CD14-positive monocyte (primary cell): ENCODE measurements around the gene VRTN. TPM values are rescaled to one million over a fixed set of nuclear protein-coding genes. Genes with fewer than 3 reads are reported as not detected.
"Not testable (repeated sequence)": the region's sequence is repeated elsewhere in the genome, so short reads cannot be mapped to it uniquely, and the experiment has no call there.

Experiments
- DNase-seq, 3 donors: peaks; one replicate each; pipeline ENCODE4 v3.0.0-alpha.2; 2011 to 2022
- H2AFZ ChIP-seq: 2 replicates; pipeline ENCODE4 v1.6.0; 2012; ENCODE audit warnings: mild to moderate bottlenecking, low read depth, low read length, inconsistent platforms; ENCODE audit not compliant: insufficient read depth, poor library complexity, severe bottlenecking
- H3K27ac ChIP-seq, 2 donors: 1 replicate in 1 of 2; 2 replicates in 1 of 2; pipeline ENCODE4 v1.5.1; 2012 to 2013; ENCODE audit warnings: low read length in 2 of 2, control low read depth in 1 of 2, inconsistent platforms in 1 of 2, low read depth in 1 of 2, mild to moderate bottlenecking in 1 of 2
- H3K27me3 ChIP-seq, 2 donors: one replicate each; pipeline versions ENCODE4 v1.6.0 to v1.6.1; 2011 to 2013; ENCODE audit warnings: low read length in 2 of 2; ENCODE audit not compliant: control insufficient read depth in 2 of 2, insufficient read depth in 2 of 2
- H3K36me3 ChIP-seq, 2 donors: replicated peaks in 1 of 2; 1 replicate in 1 of 2; 2 replicates in 1 of 2; pipeline versions ENCODE4 v1.5.1 to v1.6.1; 2012 to 2013; ENCODE audit warnings: low read length in 2 of 2, control low read depth in 1 of 2, inconsistent platforms in 1 of 2, mild to moderate bottlenecking in 1 of 2; ENCODE audit not compliant: insufficient read depth in 2 of 2, control insufficient read depth in 1 of 2
- H3K4me1 ChIP-seq, 2 donors: 1 replicate in 1 of 2; 2 replicates in 1 of 2; pipeline versions ENCODE4 v1.5.1 to v1.6.1; 2012 to 2013; ENCODE audit warnings: low read length in 2 of 2, control low read depth in 1 of 2, inconsistent platforms in 1 of 2, mild to moderate bottlenecking in 1 of 2, moderate library complexity in 1 of 2; ENCODE audit not compliant: insufficient read depth in 2 of 2, control insufficient read depth in 1 of 2
- H3K4me2 ChIP-seq: replicated peaks from 2 replicates; pipeline ENCODE3; 2012; ENCODE audit warnings: low read length, moderate library complexity, mild to moderate bottlenecking; ENCODE audit not compliant: poor library complexity, severe bottlenecking; ENCODE audit errors: extremely low read depth
- H3K4me3 ChIP-seq, 3 experiments: fragments of 200-600 bp in 1 of 3; sonication (generic) in 1 of 3; replicated peaks in 1 of 3; 1 replicate in 2 of 3; 2 replicates in 1 of 3; pipeline ENCODE4 v1.5.1; 2011 to 2013; ENCODE audit warnings: low read length in 3 of 3, mild to moderate bottlenecking in 3 of 3, control low read depth in 2 of 3, low read depth in 2 of 3, inconsistent platforms in 1 of 3, moderate library complexity in 1 of 3
- H3K79me2 ChIP-seq: 2 replicates; pipeline ENCODE4 v1.6.0; 2012; ENCODE audit warnings: mild to moderate bottlenecking, control low read depth, inconsistent platforms, low read length, moderate library complexity; ENCODE audit not compliant: insufficient read depth
- H3K9ac ChIP-seq: 2 replicates; pipeline ENCODE4 v1.6.0; 2017; ENCODE audit warnings: low read length, mild to moderate bottlenecking; ENCODE audit not compliant: insufficient read depth, poor library complexity, severe bottlenecking
- H3K9me3 ChIP-seq, 2 donors: replicated peaks in 1 of 2; 1 replicate in 1 of 2; 2 replicates in 1 of 2; pipeline versions ENCODE4 v1.5.1 to v1.6.1; 2012 to 2013; ENCODE audit warnings: low read length in 2 of 2, control low read depth in 1 of 2; ENCODE audit not compliant: control insufficient read depth in 1 of 2, insufficient read depth in 1 of 2
- H4K20me1 ChIP-seq: 2 replicates; pipeline ENCODE4 v1.6.0; 2012; ENCODE audit warnings: mild to moderate bottlenecking, low read length, control low read depth, moderate library complexity; ENCODE audit not compliant: insufficient read depth
- H3K27ac Mint-ChIP-seq, 7 donors: one replicate each; pipeline ENCODE4 v1.8.0; 2020; ENCODE audit warnings: mild to moderate bottlenecking in 7 of 7, mixed read lengths in 7 of 7, moderate library complexity in 6 of 7, inconsistent platforms in 2 of 7
- H3K27me3 Mint-ChIP-seq, 3 donors: one replicate each; pipeline ENCODE4 v1.8.0; 2021 to 2022; ENCODE audit warnings: low read depth in 3 of 3, mild to moderate bottlenecking in 3 of 3, mixed read lengths in 3 of 3, moderate library complexity in 3 of 3, inconsistent platforms in 1 of 3
- H3K36me3 Mint-ChIP-seq, 2 donors: one replicate each; pipeline ENCODE4 v1.8.0; 2020; ENCODE audit warnings: mixed read lengths in 2 of 2, inconsistent platforms in 1 of 2, mild to moderate bottlenecking in 1 of 2
- H3K4me1 Mint-ChIP-seq: one replicate; pipeline ENCODE4 v1.8.0; 2020; ENCODE audit warnings: mild to moderate bottlenecking, mixed read lengths
- H3K4me3 Mint-ChIP-seq, 2 donors: one replicate each; pipeline ENCODE4 v1.8.0; 2020; ENCODE audit warnings: mild to moderate bottlenecking in 2 of 2, mixed read lengths in 2 of 2, moderate library complexity in 1 of 2
- H3K9me3 Mint-ChIP-seq, 7 donors: one replicate each; pipeline ENCODE4 v1.8.0; 2020 to 2022; ENCODE audit warnings: mixed read lengths in 7 of 7, mild to moderate bottlenecking in 6 of 7, moderate library complexity in 6 of 7, inconsistent platforms in 2 of 7
- CTCF ChIP-seq: fragments of 200-600 bp; IDR thresholded peaks from one replicate; pipeline ENCODE4 v1.8.0; 2022; ENCODE audit warnings: antibody characterized with exemption, mild to moderate bottlenecking
- WGBS: methylation state at CpG from one replicate; pipeline ENCODE4 v1.1.5; 2013; ENCODE audit warnings: missing lambda C conversion rate; ENCODE audit not compliant: insufficient coverage; 5-methylcytosine and 5-hydroxymethylcytosine counted together
- intact Hi-C, 2 donors: fragments of 100-400 bp; cut with micrococcal nuclease; formaldehyde crosslinking; loops; one replicate each; pipeline versions ENCODE4 v1.15.0 to v1.15.1; 2023
- polyA plus RNA-seq, 3 donors: library from polyadenylated mRNA; depleted of rRNA in 1 of 3; unstranded in 2 of 3; stranded (reverse) in 1 of 3; fragments of 300-500 nt in 2 of 3; fragments of >200 nt in 1 of 3; fragmentation: Illumina TruSeq in 2 of 3; gene quantifications; 1 replicate in 2 of 3; 2 replicates in 1 of 3; pipeline ENCODE4 v1.2.3, GENCODE V29; 2012 to 2021

Gene VRTN
- polyA plus RNA-seq, 3 donors: not detected

GRCh38 chr14:74380845-74381244 lies 32.6 kb downstream of the VRTN start:
- no peaks in the 10 kb centered on the region for H3K4me1 Mint-ChIP-seq
- Histone ChIP-seq H4K20me1 (no peaks in the 10 kb centered on the region), H3K4me1 (no peaks in the 10 kb centered on the region), H2AFZ (no peak overlapping the region), H3K4me3 (no peak overlapping the region), H3K4me2 (no peak overlapping the region), H3K36me3 (no peaks in the 10 kb centered on the region), H3K79me2 (no peaks in the 10 kb centered on the region), H3K9me3 (no peaks in the 10 kb centered on the region), H3K9ac (no peak overlapping the region), H3K27me3 (no peaks in the 10 kb centered on the region), H3K27ac (no peak overlapping the region)
- TF ChIP-seq CTCF: no peak
- H3K27me3 Mint-ChIP-seq: peaks cover 5 to 8% (median 5%) of the 10 kb centered on the region in 3 donors
- no peaks in the 10 kb centered on the region for H3K9me3 Mint-ChIP-seq
- H3K27ac Mint-ChIP-seq: peak overlapping the region in 1 of 7 donors; percentile 28
- 97% methylated on average over 9 of the region's 13 CpGs for whole genome bisulfite sequencing
- intact Hi-C loops: no loop called here
- H3K36me3 Mint-ChIP-seq: no peaks in the 10 kb centered on the region
- no peak for DNase-seq
- H3K4me3 Mint-ChIP-seq: no peak overlapping the region

- H2AFZ ChIP-seq, H3K4me2 ChIP-seq, H3K9me3 Mint-ChIP-seq, H3K27ac Mint-ChIP-seq, H4K20me1 ChIP-seq, H3K4me1 Mint-ChIP-seq, H3K9me3 ChIP-seq, H3K4me1 ChIP-seq, H3K27ac ChIP-seq, H3K4me3 ChIP-seq, H3K9ac ChIP-seq, H3K27me3 ChIP-seq, H3K36me3 Mint-ChIP-seq, H3K4me3 Mint-ChIP-seq, H3K27me3 Mint-ChIP-seq, DNase-seq, H3K36me3 ChIP-seq, H3K79me2 ChIP-seq, intact Hi-C loops: not testable (repeated sequence)
- WGBS: 98% methylated on average over 7 of the region's 10 CpGs
Measured at GRCh38 chr14:74381571-74381970, 33.3 kb downstream of the VRTN start.
